Vagina (tissue), 2 donors: ENCODE measurements around the gene MYO3B.

Source experiments
- CTCF ChIP-seq, 3 experiments: fragments of 450-650 bp in 2 of 3; fragments of 200-600 bp in 1 of 3; sonication (generic) in 1 of 3; IDR thresholded peaks; one replicate each; pipeline ENCODE4 v1.5.1; 2017 to 2019; ENCODE audit warnings: antibody characterized with exemption in 3 of 3, mild to moderate bottlenecking in 2 of 3, moderate library complexity in 2 of 3
- POLR2A ChIP-seq, 2 donors: fragments of 450-650 bp; IDR thresholded peaks; one replicate each; pipeline ENCODE4 v1.6.1; 2017; ENCODE audit warnings: antibody characterized with exemption in 2 of 2, mild to moderate bottlenecking in 2 of 2, moderate library complexity in 2 of 2
- POLR2AphosphoS5 ChIP-seq, 2 donors: sonication (generic); formaldehyde crosslinking; IDR thresholded peaks; one replicate each; pipeline ENCODE4 v1.9.0; 2017; ENCODE audit warnings: antibody characterized with exemption in 2 of 2, mild to moderate bottlenecking in 2 of 2, low read depth in 1 of 2; ENCODE audit not compliant: insufficient read depth in 1 of 2

DNA sequence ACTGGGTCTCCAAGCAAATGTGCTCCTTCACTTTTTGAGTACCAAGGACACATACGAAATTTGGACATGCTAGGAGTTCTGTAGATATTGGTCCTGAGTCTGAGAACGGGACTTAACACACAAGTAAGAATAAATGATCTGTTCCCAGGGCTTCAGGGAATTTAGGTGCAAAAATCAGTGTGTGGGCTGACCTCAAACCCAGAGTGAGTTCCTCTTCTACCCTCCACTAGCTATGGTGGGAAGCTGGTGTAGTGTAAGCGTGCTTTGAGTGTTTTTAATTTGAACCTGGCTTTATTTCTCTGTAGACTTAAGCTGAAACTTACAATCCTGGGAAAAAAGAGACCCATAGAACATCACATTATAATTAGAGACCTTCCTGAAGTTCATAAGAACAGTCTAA is 50.5 kb downstream of the MYO3B start:
- TF ChIP-seq CTCF (IDR thresholded peaks at IDR 0.05) (no peak), POLR2AphosphoS5 (IDR thresholded peaks at IDR 0.05; ENCODE audit: insufficient read depth in 1 of 2, low read depth in 1 of 2) (no peak), POLR2A (IDR thresholded peaks at IDR 0.05) (no peak)
